Hippocampal formation (tissue), 2 donors: ENCODE measurements around the gene ITPR2.
A peak's percentile ranks its signal among the peaks of the same experiment; 100 is the strongest.
"Not testable (repeated sequence)": the region's sequence is repeated elsewhere in the genome, so short reads cannot be mapped to it uniquely, and the experiment has no call there.

ENCODE experiments used
- DNase-seq, 2 donors: peaks; one replicate each; lab custom pipeline; 2025; lab: John Stamatoyannopoulos, UW

Gene ITPR2

GRCh38 chr12:26832822-26833742 lies at the start of gene ITPR2:
ITPR2 (minus strand) TSS chr12:26833194; CDS start chr12:26832781, 413 bp downstream.
- peak; percentile 86 to 93 for DNase-seq

- no peak for DNase-seq
These were observed 47.6 kb upstream of the ITPR2 start for GRCh38 chr12:26880625-26881024.

- DNase-seq, result peak in 1 of 2 donors; percentile 26
These were observed 45.7 kb upstream of the ITPR2 start for GRCh38 chr12:26878661-26879119.

- DNase-seq, result no peak
These were observed 41.7 kb upstream of the ITPR2 start for GRCh38 chr12:26874501-26875296.

- DNase-seq, result no peak
These were observed 39.6 kb upstream of the ITPR2 start for GRCh38 chr12:26872625-26873024.

- DNase-seq, result no peak
These were observed 39.0 kb upstream of the ITPR2 start for GRCh38 chr12:26871985-26872384.

- DNase-seq, result no peak
These were observed 37.8 kb upstream of the ITPR2 start for GRCh38 chr12:26870491-26871419.

- DNase-seq, result no peak
These were observed 37.0 kb upstream of the ITPR2 start for GRCh38 chr12:26869908-26870459.

- no peak for DNase-seq
These were observed 36.1 kb upstream of the ITPR2 start for GRCh38 chr12:26869104-26869494.

GRCh38 chr12:26868447-26869103 lies 35.6 kb upstream of the ITPR2 start:
- no peak for DNase-seq

- DNase-seq, result no peak
These were observed 34.1 kb upstream of the ITPR2 start for GRCh38 chr12:26867080-26867479.

GRCh38 chr12:26863515-26863914 lies 30.5 kb upstream of the ITPR2 start:
- DNase-seq, result no peak

GRCh38 chr12:26862787-26863186 lies 29.8 kb upstream of the ITPR2 start:
- DNase-seq, result not testable (repeated sequence)

- DNase-seq, result no peak
These were observed 28.7 kb upstream of the ITPR2 start for GRCh38 chr12:26861690-26862089.

GRCh38 chr12:26857465-26858176 lies 24.6 kb upstream of the ITPR2 start:
- DNase-seq, result no peak

- no peak for DNase-seq
These were observed 22.3 kb upstream of the ITPR2 start for GRCh38 chr12:26855337-26855736.

GRCh38 chr12:26854031-26854390 lies 21.0 kb upstream of the ITPR2 start:
- no peak for DNase-seq

- DNase-seq, result peak; percentile 38 to 87
These were observed 20.5 kb upstream of the ITPR2 start for GRCh38 chr12:26853303-26854030.

- DNase-seq, result no peak
These were observed 18.2 kb upstream of the ITPR2 start for GRCh38 chr12:26851031-26851809.
